Measurements from ENCODE around the gene BABAM1.

BABAM1 gene

DNA sequence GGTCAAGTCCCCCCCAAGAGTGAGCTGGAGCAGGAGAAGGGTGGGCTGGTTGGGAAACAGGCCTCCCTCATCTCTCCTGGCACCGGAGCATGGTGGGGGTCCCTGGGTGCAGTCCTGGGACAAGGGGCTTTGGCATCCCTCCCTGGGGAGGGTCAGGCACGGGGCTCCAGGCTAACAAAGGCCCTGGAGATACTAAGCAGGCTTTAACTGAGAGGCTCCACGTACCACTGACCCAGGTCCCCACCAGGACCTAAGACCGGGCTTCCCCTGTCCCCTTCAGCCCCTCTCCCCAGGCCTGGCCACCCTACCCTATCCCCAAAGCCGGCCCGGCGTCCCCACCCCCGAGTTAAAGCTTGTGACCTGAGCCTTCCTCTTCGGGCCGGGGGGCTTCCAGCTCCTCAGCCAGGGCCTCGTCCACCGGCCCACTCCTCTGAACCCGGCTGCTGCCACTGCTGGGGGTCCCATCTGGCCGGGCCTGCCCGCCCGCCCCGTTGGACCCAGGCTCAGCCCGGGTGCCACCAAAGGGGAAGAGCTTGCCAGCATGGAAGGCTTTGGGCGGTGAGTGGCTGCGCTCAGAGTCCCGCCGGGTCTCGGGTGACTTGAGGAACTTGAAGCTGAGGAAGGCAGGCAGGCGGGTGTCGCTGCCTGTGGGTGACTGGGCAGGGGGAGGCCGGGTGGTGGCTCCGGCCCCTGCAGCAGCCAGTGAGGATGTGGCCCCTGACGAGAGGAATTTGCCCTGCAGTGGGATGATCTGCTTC is 57.3 kb downstream of the BABAM1 start:
- no peak for DNase-seq (ENCODE audit: low read depth)

DNA sequence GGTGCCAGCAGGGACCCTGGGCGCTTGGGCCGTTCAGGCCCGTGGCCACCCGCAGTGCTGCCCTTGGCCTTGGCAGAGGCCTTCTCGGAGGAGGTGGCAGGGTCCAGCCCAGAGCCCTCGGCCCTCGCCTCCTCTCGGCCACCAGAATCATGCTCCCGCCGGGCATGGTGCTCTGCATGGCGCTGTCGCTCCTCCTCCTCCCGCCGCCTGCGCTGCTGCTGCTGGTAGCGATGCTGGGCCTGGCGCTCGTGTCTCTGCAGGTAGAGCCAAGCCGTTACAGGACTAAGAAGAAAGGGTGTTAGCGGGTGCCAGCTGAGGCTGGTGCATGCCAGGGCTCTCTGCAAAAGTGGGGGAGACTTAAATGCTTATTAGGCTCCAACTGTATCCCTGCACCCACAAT is 57.9 kb downstream of the BABAM1 start:
- DNase-seq (ENCODE audit: low read depth): no peak

DNA sequence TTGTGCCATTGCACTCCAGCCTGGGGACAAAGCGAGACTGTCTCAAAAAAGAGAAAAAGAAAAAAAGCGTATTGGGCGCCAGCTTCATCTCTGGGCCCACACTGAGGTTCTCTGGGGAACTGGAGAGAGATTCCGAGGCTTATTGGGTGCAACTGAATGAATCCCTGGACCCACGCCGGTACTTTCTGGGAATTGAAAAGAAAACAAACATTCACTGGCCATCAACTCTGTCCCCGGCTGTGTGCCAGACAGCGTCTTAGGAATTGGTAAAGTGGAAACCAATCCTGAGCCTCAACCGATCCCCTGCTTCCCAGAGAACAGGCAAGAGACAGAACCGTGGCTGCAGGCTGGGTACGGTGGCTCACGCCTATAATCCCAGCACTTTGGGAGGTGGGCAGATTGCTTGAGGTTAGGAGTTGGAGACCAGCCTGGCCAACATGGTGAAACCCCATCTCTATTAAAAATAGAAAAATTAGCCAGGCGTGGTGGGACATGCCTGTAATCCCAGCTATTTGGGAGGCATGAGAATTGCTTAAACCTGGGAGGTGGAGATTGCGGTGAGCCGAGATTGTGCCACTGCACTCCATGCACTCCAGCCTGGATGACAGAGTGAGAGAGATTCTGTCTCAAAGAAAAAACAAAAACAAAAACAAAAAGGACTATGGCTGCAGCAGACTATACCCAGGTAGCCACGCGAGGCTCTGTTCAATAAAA is 58.8 kb downstream of the BABAM1 start:
- no peak for DNase-seq (ENCODE audit: low read depth)

DNA sequence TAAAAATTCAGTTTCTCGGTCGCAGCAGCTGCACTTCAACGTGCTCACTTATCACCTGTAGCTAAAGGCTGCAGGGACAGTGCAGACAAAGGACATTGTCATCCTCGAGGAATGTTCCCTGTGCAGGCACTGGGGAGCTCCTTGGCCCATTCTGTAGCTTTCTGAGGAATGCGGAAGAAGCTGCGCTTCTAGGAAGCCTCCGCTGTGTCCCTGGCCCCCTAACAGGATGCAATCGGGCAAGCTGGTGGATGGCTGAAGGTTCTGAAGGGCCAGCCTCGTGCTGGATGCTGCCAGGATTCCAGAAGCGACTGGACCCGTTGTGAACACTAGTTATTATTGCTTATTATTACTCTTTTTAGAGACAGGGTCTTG is 59.3 kb downstream of the BABAM1 start:
- no peak for DNase-seq (ENCODE audit: low read depth)

DNA sequence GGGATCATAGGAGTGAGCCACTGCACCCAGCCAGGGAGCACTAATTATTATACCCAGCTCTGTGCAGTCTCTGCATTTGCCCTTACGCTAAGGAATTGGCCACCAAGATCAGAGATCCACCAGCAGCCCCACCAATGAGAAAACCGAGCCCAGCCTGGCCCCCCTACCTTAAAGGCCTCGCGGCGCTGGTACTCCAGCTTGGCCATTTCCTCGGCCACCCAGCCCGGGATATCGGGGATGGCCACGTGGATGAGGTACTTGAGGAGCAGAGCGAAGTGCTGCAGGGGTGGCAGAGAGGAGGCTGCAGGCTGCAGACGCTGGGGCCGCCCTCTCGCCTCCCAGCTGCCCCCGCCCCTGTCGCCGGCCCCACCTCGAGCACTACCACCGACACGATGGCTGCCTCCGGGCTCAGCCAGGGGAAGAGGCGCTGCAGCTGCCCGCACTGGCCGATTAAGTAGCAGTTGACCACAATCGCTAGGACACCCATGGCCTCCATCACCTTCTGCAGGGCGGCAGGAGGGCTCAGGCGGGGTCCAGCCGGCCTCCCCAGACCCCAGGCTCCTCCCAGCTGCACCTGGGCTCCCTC is 59.9 kb downstream of the BABAM1 start:
- DNase-seq (ENCODE audit: low read depth): no peak

DNA sequence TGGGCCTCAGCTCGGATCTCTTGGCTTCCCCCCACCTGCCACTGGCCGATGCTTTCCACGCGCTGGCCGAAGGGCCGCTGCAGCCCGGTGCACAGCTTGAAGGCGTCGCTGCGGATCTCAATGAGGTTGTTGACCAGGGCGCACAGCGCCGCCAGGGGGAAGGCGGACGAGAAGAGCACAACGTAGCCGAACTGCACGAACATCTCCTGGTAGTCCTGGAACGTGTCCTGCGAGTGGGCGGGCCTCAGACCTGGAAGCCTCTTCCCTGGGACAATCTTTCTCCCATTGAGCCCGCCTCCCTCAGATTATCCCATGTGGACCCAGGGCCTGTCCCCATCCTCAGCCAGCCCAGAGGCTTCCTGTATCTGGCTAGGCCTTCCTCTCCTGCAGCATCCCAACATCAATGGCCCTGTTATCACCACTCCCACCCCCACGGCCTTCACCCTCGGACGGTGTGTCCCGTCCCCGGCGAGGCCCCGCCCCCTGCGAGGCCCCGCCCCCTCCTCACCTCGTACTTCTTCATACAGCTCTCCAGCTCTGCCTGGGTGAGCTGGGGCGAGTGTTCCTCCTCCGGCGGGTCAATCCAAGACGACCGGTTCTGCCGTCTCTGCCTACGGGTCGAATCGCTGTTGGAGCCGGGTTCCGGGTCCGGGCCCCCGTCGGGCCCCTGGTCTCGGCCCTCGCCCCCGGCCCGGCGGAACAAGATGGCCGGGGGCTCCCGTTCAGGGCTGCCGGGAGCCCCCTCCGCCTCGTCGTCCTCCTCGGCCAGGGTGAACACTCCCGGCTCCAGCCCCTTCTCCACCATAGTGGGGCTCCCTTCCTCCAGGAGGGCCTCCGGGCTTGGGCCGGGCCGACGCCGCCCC is 60.6 kb downstream of the BABAM1 start:
- peak; percentile 49 for DNase-seq (ENCODE audit: low read depth)

Measured in activated T-cell treated with anti-CD3 and anti-CD28 coated beads for 1 hour (primary cell).